ENCODE data around the gene ACSF3.
"Not testable (repeated sequence)": the region's sequence is repeated elsewhere in the genome, so short reads cannot be mapped to it uniquely, and the experiment has no call there.

ACSF3 gene

DNA sequence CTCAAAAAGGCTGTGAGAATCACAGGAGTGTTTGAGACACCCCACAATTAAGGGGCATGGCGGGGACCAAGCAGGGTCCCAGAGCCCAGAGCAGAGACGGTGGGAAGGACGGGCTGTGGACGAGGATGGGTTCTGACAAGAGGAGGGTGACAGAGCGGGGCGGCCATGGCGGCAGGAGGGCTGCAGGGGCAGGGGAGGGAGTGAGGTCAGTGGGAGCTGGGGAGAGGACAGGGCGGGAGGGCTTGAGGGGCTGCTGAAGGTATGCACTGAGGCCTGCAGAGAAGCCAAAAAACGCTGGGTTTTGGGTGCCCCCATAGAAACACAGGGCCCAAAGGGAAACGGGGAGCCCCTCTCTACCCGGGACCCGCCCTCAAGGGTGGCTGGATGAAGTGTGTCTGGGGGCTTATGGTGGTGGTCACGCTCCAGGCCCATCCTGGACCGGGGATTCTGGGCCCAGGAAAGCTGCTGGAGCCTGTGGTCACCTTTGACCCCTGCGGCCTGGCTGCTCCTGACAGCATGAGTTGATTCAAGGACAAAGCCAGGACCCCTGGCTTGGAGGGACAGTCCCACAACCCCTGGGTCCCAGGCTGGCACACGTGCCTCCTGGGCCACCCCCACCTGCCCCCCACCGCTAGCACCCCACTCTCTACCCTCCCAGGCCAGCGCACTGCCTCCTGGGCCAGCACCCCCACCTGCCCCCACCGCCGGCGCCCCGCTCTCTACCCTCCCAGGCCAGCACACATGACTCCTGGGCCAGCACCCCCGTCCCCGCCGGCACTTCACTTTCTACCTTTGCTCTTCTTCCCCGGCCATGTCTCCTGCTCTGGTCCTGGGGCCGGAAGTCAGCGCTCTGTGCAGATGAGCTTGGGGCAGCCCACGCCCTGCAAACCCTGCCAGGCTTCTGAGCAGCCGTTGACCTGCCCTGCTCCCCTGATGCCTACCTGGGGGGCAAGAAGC lies 31.0 kb upstream of the ACSF3 start:
- Mint-ChIP-seq H3K27ac (no peak overlapping the region), H3K36me3 (ENCODE audit: low read depth) (no peaks in the 10 kb centered on the region), H3K9me3 (no peaks in the 10 kb centered on the region), H3K27me3 (peaks cover 32% of the 10 kb centered on the region), H3K4me1 (ENCODE audit: low read depth) (peaks cover 6% of the 10 kb centered on the region), H3K4me3 (no peak overlapping the region)
- intact Hi-C loops (cut with micrococcal nuclease): no loop called here

DNA sequence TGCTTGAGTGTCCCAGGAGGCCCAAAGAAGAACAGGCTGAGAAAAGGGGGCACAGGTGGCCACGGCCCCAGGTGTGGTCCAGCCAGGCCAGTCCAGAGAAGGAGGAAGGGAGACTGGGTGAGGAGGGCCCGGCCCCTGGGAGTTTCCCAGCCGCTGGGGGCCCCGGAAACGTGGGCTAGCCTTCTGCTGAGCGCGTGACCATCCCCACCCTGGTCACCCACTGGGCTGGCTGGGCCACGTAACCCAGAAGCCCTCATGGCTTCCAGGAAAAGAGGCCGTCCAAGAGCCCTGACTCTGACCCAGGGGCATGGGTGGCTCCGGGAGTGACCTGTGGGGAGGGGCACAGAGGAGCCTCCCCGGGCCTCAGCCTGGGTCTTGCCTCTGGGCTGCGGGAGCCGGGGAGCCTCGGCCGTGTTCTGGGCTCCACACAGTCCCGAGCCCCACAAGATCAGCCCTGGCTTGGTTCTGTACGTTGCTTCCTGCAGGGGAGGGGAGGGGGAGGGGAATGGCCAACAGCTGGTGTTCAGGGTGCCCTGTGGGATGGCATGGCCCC lies 29.8 kb upstream of the ACSF3 start:
- Mint-ChIP-seq H3K4me1 (ENCODE audit: low read depth) (peaks cover 6% of the 10 kb centered on the region), H3K27me3 (peaks cover 34% of the 10 kb centered on the region), H3K27ac (no peak overlapping the region), H3K36me3 (ENCODE audit: low read depth) (no peaks in the 10 kb centered on the region), H3K4me3 (no peak overlapping the region), H3K9me3 (no peaks in the 10 kb centered on the region)
- intact Hi-C loops (cut with micrococcal nuclease): no loop called here

DNA sequence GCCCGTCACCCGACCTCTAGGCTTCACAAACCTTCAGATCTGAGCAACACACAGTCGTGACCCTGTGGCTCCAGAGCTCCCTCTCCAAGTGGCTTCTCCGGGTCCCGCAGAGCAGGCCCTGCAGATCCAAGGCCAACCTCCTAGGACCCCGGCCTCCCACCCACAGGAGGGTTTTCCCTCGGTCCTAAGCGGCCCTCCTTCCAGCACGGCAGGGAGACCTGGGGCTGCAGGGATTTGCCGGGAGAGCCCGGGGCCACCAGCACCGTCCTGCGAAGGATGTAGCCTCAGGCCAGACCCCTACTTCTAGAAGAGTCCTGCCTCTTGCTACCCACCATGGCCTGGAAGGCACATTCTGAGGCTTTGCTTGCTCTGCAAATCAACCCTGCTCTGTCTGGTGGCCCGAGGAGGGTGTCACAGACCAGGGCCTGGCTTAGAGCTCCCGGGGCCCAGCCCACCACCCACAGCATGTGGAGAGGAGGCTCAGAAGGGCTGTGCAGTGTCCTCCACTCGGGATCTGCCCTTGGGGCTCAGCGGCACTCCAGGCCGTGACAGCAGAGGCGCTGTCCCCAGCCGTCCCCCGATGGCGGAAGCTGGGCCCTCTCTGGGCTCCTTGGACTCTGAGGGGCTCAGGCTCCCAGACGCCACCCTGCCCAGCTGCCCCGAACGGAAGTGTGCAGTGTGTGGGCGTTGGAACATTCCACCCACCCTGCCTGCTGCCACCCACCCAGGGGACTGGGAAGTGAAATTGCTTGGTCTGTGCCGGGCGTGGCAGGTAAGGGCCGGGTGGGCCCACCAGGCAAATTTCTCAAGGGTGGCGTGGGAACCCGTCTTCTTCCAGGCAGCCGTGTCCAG lies 28.8 kb upstream of the ACSF3 start:
- no peak overlapping the region for H3K27ac Mint-ChIP-seq
- peaks cover 33% of the 10 kb centered on the region for H3K27me3 Mint-ChIP-seq
- intact Hi-C loops (cut with micrococcal nuclease): no loop called here
- no peaks in the 10 kb centered on the region for H3K36me3 Mint-ChIP-seq (ENCODE audit: low read depth)
- no peak overlapping the region for H3K4me3 Mint-ChIP-seq
- H3K4me1 Mint-ChIP-seq (ENCODE audit: low read depth): peaks cover 6% of the 10 kb centered on the region
- no peaks in the 10 kb centered on the region for H3K9me3 Mint-ChIP-seq

DNA sequence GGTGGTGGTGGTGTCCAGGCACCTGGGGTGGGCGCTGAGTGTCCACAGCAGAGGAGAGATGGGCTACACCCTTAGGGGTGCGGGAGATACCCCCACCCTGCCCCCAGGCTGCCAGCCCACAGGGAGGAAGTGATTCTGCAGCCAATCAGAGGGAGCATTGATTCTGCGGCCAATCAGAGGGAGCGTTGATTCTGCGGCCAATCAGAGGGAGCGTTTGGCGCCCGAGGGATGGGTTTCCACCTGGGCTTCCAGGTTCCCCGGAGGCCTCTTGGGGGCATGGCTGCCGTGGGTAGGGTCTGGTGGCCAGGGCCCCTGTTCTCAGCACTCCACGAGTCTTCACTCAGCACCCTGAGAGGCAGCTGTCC lies 28.2 kb upstream of the ACSF3 start:
- H3K9me3 Mint-ChIP-seq: no peaks in the 10 kb centered on the region
- no peak overlapping the region for H3K27ac Mint-ChIP-seq
- H3K27me3 Mint-ChIP-seq: peaks cover 29% of the 10 kb centered on the region
- H3K36me3 Mint-ChIP-seq (ENCODE audit: low read depth): no peaks in the 10 kb centered on the region
- peaks cover 6% of the 10 kb centered on the region for H3K4me1 Mint-ChIP-seq (ENCODE audit: low read depth)
- intact Hi-C loops (cut with micrococcal nuclease): no loop called here
- no peak overlapping the region for H3K4me3 Mint-ChIP-seq

DNA sequence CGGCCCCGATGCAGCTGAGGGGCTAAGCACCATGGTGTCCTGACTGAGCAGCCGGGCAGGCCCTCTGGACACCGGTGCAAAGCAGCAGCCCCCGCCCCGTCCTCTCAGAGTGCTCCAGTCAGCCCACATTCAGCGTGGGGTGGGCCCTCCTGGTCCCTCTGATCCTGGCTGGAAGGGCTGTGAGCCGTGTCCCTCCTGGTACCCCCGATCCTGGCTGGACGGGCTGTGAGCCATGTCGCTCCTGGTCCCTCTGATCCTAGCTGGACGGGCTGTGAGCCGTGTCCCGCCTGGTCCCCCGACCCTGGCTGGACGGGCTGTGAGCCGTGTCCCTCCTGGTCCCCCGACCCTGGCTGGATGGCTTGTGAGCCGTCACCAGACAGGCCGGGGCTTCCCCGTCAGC lies 26.9 kb upstream of the ACSF3 start:
- Mint-ChIP-seq H3K27me3 (peaks cover 23% of the 10 kb centered on the region), H3K4me1 (ENCODE audit: low read depth) (peaks cover 6% of the 10 kb centered on the region), H3K9me3 (no peaks in the 10 kb centered on the region), H3K4me3 (no peak overlapping the region), H3K27ac (no peak overlapping the region), H3K36me3 (ENCODE audit: low read depth) (no peaks in the 10 kb centered on the region)
- intact Hi-C loops (cut with micrococcal nuclease): no loop called here

DNA sequence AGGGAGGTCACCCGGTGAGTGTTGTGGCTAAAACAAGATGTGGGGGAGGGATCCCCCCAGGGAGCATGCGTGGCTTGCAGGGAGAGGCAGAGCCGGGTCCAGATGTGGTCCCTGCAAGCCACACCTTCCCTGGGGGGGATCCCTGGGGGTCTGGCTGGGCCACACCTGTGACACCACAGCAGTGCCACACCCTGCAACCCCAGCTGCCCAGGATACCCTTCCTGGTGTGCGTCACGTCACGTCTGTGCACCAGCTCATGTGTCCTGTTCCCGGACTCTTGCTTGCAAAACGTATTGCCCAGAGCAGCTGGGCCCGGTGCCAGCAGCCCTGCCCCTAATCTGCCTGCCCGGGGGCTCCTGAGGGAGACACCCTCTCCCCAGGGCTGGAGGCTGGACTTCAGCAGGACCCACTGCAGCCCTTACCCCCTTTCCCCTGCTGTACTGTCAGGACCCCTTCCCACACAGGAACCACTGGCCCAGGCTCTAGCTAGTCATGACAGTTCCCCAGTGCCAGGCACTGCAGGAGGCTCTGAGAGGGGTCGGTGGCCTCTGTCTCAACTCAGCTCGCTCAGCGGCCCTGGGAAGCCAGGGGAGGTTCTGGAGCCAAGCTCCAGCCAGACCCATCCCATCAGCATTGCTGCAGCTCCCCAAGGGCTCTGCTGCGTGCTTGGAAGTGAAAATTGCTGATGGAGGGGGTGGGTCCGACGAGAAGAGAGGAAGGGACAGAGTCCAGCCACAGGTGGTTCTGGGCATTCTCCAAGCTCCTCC lies 25.8 kb upstream of the ACSF3 start:
- Mint-ChIP-seq H3K9me3 (no peaks in the 10 kb centered on the region), H3K4me1 (ENCODE audit: low read depth) (peaks cover 6% of the 10 kb centered on the region), H3K4me3 (no peak overlapping the region), H3K27me3 (peaks cover 23% of the 10 kb centered on the region), H3K36me3 (ENCODE audit: low read depth) (no peaks in the 10 kb centered on the region), H3K27ac (no peak overlapping the region)
- intact Hi-C loops (cut with micrococcal nuclease): no loop called here

DNA sequence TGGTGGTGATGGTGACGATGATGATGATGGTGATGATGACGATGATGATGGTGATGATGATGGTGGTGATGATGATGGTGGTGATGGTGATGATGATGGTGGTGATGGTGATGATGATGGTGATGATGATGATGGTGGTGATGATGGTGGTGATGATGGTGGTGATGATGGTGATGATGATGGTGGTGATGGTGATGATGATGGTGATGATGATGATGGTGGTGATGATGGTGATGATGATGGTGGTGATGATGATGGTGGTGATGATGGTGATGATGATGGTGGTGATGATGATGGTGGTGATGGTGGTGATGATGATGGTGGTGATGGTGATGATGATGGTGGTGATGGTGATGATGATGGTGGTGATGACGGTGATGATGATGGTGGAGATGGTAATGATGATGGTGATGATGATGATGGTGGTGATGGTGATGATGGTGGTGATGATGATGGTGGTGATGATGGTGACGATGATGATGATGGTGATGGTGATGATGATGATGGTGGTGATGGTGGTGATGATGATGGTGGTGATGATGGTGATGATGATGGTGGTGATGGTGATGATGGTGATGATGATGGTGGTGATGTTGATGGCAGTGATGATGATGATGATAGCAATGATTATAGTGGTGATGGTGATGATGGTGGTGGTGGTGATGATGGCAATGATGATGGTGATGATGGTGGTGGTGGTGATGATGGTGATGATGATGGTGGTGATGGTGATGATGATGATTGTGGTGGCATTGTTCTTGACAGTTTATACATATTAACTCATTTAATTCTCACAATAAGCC lies 24.6 kb upstream of the ACSF3 start:
- H3K9me3 Mint-ChIP-seq; H3K4me3 Mint-ChIP-seq; intact Hi-C loops (cut with micrococcal nuclease); H3K4me1 Mint-ChIP-seq (ENCODE audit: low read depth); H3K36me3 Mint-ChIP-seq (ENCODE audit: low read depth); H3K27ac Mint-ChIP-seq: not testable (repeated sequence)
- peaks cover 21% of the 10 kb centered on the region for H3K27me3 Mint-ChIP-seq

DNA sequence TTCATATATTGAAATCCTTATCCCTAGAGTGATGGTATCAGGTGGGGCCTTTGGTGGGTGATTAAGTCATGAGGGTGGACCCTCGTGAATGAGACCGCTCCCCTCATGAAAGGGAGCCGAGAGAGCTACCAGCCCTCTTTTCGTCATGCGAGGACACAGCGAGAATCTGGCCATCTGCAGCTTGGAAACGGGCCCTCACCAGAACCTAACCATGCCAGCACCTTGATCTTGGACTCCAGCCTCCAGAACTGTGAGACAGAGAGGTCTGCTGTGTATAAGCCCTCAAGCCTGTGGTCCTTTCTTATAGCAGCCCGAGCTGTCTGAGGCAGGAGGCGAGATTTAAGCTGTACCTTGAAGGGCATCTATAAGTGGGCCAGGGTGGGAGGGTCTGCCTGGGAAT lies 23.7 kb upstream of the ACSF3 start:
- H3K27me3 Mint-ChIP-seq: peaks cover 21% of the 10 kb centered on the region
- H3K36me3 Mint-ChIP-seq (ENCODE audit: low read depth): no peaks in the 10 kb centered on the region
- H3K4me3 Mint-ChIP-seq: no peak overlapping the region
- no peaks in the 10 kb centered on the region for H3K9me3 Mint-ChIP-seq
- peaks cover 5% of the 10 kb centered on the region for H3K4me1 Mint-ChIP-seq (ENCODE audit: low read depth)
- intact Hi-C loops (cut with micrococcal nuclease): no loop called here
- H3K27ac Mint-ChIP-seq: no peak overlapping the region

DNA sequence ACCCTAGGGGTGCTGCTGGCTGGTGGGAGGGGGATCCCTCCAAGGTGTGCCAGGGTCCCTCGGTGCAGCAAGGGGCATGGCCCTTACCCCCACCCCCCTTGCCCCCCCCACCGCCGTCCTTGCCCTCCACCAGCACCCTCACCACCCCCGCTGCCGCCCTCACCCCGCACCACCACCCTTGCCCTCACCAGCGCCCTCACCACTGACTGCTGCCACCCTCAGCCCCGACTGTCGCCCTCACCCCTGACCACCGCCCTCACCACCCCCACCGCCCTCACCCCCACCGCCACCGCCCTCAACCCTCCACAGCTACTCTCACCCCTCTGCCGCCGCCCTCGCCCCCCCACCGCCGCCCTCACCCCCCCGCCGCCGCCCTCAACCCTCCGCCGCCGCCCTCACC lies 23.1 kb upstream of the ACSF3 start:
- Mint-ChIP-seq H3K36me3 (ENCODE audit: low read depth) (no peaks in the 10 kb centered on the region), H3K27ac (no peak overlapping the region), H3K4me1 (ENCODE audit: low read depth) (no peaks in the 10 kb centered on the region), H3K27me3 (peaks cover 21% of the 10 kb centered on the region), H3K9me3 (no peaks in the 10 kb centered on the region), H3K4me3 (no peak overlapping the region)
- intact Hi-C loops (cut with micrococcal nuclease): no loop called here

DNA sequence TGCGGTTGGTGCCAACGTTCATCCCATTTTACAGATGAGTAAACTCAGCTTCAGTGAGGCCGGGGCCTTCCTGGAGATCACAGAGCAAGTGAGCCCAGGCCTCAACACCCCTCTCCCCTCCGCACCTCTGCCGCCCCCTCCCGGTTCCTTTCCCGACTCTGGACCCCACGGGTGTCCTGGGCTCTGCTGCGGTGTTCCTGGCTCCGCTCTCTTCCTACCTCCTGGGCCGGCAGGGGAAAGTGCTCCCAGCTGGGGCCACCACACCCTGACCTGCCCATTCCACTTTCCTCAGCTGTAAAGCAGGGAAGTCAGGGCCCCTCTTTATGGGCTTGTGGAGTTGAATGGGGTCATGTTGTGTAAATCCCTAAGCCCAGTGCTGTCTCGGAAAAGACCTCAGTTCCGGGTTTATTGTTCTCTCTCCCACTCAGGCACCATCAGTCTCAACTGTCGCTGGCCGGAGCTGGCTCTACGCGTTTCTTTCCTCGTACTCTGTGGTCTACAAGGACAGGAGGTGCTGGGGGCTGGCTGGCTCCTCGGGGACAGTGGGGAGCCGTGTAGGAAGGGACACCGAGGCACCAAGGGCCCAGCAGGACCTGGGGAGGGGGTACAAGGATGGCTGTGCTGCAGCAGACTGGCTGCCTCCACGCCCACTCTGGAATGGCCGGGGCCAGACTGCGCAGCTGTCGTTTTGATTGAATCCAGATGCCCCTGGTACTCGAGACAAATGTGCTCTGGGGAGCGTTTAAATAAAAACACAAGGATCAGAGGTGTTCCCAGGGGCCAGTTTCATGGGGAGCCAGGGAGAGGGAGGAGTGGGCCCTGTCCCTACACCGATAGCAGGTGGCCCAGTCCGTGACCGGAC lies 21.7 kb upstream of the ACSF3 start:
- Mint-ChIP-seq H3K9me3 (no peaks in the 10 kb centered on the region), H3K36me3 (ENCODE audit: low read depth) (no peaks in the 10 kb centered on the region), H3K4me3 (no peak overlapping the region), H3K27ac (no peak overlapping the region), H3K4me1 (ENCODE audit: low read depth) (no peaks in the 10 kb centered on the region), H3K27me3 (peaks cover 16% of the 10 kb centered on the region)
- intact Hi-C loops (cut with micrococcal nuclease): no loop called here

DNA sequence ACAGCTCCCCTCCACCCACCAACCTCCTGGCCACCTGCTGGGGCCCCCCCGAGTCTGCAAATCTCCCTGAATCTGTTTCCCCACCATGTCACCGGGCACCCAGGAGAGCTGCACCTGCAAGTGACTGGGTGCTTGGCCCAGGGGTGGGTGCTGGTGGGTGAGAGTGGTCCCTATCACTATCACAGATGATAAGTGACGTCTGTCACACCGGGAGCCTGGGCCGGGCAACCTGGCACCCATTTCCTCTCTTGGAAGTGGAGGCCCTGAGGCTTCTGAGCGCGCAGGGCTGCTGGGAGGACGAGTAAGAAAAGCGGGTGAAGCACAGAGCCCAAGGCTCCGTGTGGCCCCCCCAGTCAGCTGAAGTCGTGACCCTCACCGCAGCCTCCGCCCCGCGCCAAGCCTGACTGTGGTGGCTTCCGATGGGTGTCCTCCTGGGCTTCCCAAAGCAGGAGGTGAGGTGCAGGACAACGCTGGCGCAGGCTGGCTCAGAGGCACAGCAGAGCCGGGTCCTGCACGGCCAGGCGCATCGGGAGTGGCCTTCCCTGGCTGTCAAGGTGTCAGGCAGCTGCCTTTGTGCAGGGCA lies 21.0 kb upstream of the ACSF3 start:
- H3K36me3 Mint-ChIP-seq (ENCODE audit: low read depth): no peaks in the 10 kb centered on the region
- H3K4me3 Mint-ChIP-seq: no peak overlapping the region
- no peak overlapping the region for H3K27ac Mint-ChIP-seq
- H3K9me3 Mint-ChIP-seq: no peaks in the 10 kb centered on the region
- H3K4me1 Mint-ChIP-seq (ENCODE audit: low read depth): no peaks in the 10 kb centered on the region
- intact Hi-C loops (cut with micrococcal nuclease): no loop called here
- H3K27me3 Mint-ChIP-seq: peaks cover 10% of the 10 kb centered on the region

DNA sequence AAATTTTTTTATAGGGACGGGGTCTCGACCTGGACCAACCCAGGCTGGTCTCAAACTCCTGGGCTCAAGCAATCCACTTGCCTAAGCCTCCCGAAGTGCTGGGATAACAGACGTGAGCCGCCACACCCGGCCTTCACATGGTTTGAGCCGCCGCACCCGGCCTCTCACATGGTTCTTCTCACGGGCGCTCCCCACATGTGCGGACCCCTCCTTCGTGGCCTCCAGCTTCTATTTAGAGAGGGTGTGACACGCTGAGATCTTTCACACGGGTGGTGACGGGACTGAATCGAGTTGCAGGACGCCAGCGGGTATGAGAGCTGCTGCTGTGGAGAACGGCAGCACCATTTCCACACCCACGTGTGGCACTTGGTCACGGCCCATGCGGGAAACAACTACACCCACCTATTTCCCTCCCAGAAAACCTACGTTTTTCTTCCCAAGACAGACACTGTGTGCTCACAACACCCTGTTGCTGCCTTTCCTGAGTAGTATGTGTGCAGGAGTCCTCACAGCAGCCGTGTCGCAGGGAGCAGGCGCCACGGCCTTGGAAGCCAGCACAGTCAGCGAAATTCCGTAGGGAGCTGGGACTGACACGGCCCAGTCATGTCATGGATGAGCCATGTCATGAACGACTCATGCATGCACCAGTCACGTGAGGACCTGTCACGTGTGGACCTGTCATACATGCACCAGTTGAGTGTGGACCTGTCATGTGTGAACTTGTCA lies 20.1 kb upstream of the ACSF3 start:
- intact Hi-C loops (cut with micrococcal nuclease): no loop called here
- Mint-ChIP-seq H3K27ac (no peak overlapping the region), H3K4me3 (no peak overlapping the region), H3K27me3 (peaks cover 6% of the 10 kb centered on the region), H3K36me3 (ENCODE audit: low read depth) (no peaks in the 10 kb centered on the region), H3K9me3 (no peaks in the 10 kb centered on the region), H3K4me1 (ENCODE audit: low read depth) (no peaks in the 10 kb centered on the region)
